ENCODE measurements around the gene ITGB1BP1. TPM values are rescaled to one million over a fixed set of nuclear protein-coding genes. Genes with fewer than 3 reads are reported as not detected.

ITGB1BP1 gene
- total RNA-seq, 1 experiment from 2014 or later: 93.1 TPM

GRCh38 chr2:9416267-9416961, 6.9 kb downstream of the ITGB1BP1 start:
- no peak for DNase-seq
- no peaks in the 10 kb centered on the region for H3K27me3 Mint-ChIP-seq (ENCODE audit: unreplicated experiment)
- H3K9me3 Mint-ChIP-seq (ENCODE audit: low read depth, unreplicated experiment): no peaks in the 10 kb centered on the region
- CTCF ChIA-PET: no interaction called here
- intact Hi-C loops (cut with micrococcal nuclease; ENCODE audit: unreplicated experiment): no loop called here
- H3K36me3 Mint-ChIP-seq (ENCODE audit: insufficient read depth, unreplicated experiment): peaks cover 18% of the 10 kb centered on the region
- no peak overlapping the region for H3K4me3 Mint-ChIP-seq (ENCODE audit: low read depth, unreplicated experiment)
- no peak overlapping the region for H3K27ac Mint-ChIP-seq (ENCODE audit: unreplicated experiment)
- H3K4me1 Mint-ChIP-seq (ENCODE audit: low read depth, unreplicated experiment): peaks cover 11% of the 10 kb centered on the region
- no TSS peak for BruUV-seq (replicated peaks)
- no peak for TF ChIP-seq CTCF (IDR thresholded peaks at IDR 0.05; ENCODE audit: unreplicated experiment)

GRCh38 chr2:9415516-9416169, 7.7 kb downstream of the ITGB1BP1 start:
- H3K4me1 Mint-ChIP-seq (ENCODE audit: low read depth, unreplicated experiment): peaks cover 9% of the 10 kb centered on the region
- intact Hi-C loops (cut with micrococcal nuclease; ENCODE audit: unreplicated experiment): no loop called here
- no peak for TF ChIP-seq CTCF (IDR thresholded peaks at IDR 0.05; ENCODE audit: unreplicated experiment)
- no peak for DNase-seq
- no TSS peak for BruUV-seq (replicated peaks)
- H3K27ac Mint-ChIP-seq (ENCODE audit: unreplicated experiment): no peak overlapping the region
- peaks cover 25% of the 10 kb centered on the region for H3K36me3 Mint-ChIP-seq (ENCODE audit: insufficient read depth, unreplicated experiment)
- H3K4me3 Mint-ChIP-seq (ENCODE audit: low read depth, unreplicated experiment): no peak overlapping the region
- no peaks in the 10 kb centered on the region for H3K9me3 Mint-ChIP-seq (ENCODE audit: low read depth, unreplicated experiment)
- CTCF ChIA-PET: no interaction called here
- no peaks in the 10 kb centered on the region for H3K27me3 Mint-ChIP-seq (ENCODE audit: unreplicated experiment)

- intact Hi-C loops (cut with micrococcal nuclease; ENCODE audit: unreplicated experiment): no loop called here
- Mint-ChIP-seq H3K27me3 (ENCODE audit: unreplicated experiment) (no peaks in the 10 kb centered on the region), H3K9me3 (ENCODE audit: low read depth, unreplicated experiment) (no peaks in the 10 kb centered on the region), H3K4me3 (ENCODE audit: low read depth, unreplicated experiment) (no peak overlapping the region), H3K4me1 (ENCODE audit: low read depth, unreplicated experiment) (no peaks in the 10 kb centered on the region), H3K36me3 (ENCODE audit: insufficient read depth, unreplicated experiment) (peaks cover 29% of the 10 kb centered on the region), H3K27ac (ENCODE audit: unreplicated experiment) (no peak overlapping the region)
- DNase-seq: no peak
- CTCF ChIA-PET: no interaction called here
- BruUV-seq (replicated peaks): no TSS peak
- TF ChIP-seq CTCF (IDR thresholded peaks at IDR 0.05; ENCODE audit: unreplicated experiment): no peak
Measured at GRCh38 chr2:9412781-9413180, 10.5 kb downstream of the ITGB1BP1 start.

- Mint-ChIP-seq H3K4me3 (ENCODE audit: low read depth, unreplicated experiment) (no peak overlapping the region), H3K27ac (ENCODE audit: unreplicated experiment) (no peak overlapping the region), H3K27me3 (ENCODE audit: unreplicated experiment) (no peaks in the 10 kb centered on the region), H3K4me1 (ENCODE audit: low read depth, unreplicated experiment) (no peaks in the 10 kb centered on the region), H3K9me3 (ENCODE audit: low read depth, unreplicated experiment) (no peaks in the 10 kb centered on the region), H3K36me3 (ENCODE audit: insufficient read depth, unreplicated experiment) (peaks cover 36% of the 10 kb centered on the region)
- BruUV-seq (replicated peaks): no TSS peak
- CTCF ChIA-PET: no interaction called here
- TF ChIP-seq CTCF (IDR thresholded peaks at IDR 0.05; ENCODE audit: unreplicated experiment): no peak
- DNase-seq: no peak
- intact Hi-C loops (cut with micrococcal nuclease; ENCODE audit: unreplicated experiment): no loop called here
Measured at GRCh38 chr2:9410108-9410507, 13.2 kb downstream of the ITGB1BP1 start.
